Measurements from ENCODE around the gene SLC22A13.

- peak; percentile 72 for TF ChIP-seq CTCF (conservative IDR thresholded peaks at IDR 0.05; ENCODE audit: low read length)
- TF ChIP-seq EZH2phosphoT487 (IDR thresholded peaks at IDR 0.05; ENCODE audit: borderline replicate concordance): no peak
Observed at GRCh38 chr3:38297947-38298711, 32.5 kb downstream of the SLC22A13 start.

All from Loucy (cell line).